ENCODE results near the gene PAM16. TPM values are rescaled to one million over a fixed set of nuclear protein-coding genes. Genes with fewer than 3 reads are reported as not detected.

PAM16 gene
- total RNA-seq, 1 experiment from 2014 or later: 104 TPM

DNA sequence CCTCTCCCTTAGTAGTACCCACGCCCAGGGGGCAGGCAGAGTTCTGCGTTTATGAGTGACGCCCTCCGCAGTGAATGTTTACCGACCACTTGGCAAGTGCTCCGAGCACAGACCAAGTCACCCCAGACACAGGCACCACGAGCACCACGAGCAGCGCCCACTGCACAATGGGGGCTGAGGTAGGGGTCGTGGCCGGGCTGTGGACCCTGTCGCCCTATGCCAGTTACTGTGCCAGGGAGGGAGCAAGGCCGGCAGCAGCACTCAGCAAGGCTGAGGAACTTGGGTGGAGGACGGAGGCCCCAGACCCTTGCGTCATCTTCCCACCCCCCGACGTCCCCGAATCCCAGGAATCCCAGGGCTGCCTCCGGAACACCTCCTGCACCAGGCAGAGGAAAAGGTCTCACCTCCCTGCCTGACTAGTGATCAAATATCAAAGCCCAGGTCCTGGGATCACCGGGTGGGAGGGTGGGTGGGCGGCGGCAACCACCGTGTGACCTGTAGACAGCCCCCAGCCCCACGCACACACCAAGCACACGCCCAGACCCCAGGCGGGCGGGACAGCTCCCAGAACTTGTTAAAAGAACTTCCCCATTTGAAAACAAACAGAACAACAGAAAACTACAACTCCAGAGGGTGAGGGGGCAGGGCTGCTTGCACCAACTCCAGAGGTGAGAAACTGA lies 25.9 kb upstream of the PAM16 start:
- peaks cover 75% of the 10 kb centered on the region for H3K4me1 ChIP-seq (ENCODE audit: control insufficient read depth, insufficient read depth, low read length)
- H3K4me3 ChIP-seq (ENCODE audit: low read depth in 2 of 2, low read length in 2 of 2): no peak overlapping the region
- in situ Hi-C loops (cut with HindIII; ENCODE audit: low pct_unique_long_range_greater_than_20kb, low sequenced_read_pairs) (no loop called here), intact Hi-C loops (cut with micrococcal nuclease; ENCODE audit: unreplicated experiment) (no loop called here)
- ChIA-PET CTCF (interaction anchor here (1.0 to 2.5 kb wide), 4 partner anchors 15 to 26 kb away, joined by 3 to 8 read pairs (median 4); no protein-coding TSS in a partner anchor), POLR2A (no interaction called here)
- TF ChIP-seq, protein P1, sequence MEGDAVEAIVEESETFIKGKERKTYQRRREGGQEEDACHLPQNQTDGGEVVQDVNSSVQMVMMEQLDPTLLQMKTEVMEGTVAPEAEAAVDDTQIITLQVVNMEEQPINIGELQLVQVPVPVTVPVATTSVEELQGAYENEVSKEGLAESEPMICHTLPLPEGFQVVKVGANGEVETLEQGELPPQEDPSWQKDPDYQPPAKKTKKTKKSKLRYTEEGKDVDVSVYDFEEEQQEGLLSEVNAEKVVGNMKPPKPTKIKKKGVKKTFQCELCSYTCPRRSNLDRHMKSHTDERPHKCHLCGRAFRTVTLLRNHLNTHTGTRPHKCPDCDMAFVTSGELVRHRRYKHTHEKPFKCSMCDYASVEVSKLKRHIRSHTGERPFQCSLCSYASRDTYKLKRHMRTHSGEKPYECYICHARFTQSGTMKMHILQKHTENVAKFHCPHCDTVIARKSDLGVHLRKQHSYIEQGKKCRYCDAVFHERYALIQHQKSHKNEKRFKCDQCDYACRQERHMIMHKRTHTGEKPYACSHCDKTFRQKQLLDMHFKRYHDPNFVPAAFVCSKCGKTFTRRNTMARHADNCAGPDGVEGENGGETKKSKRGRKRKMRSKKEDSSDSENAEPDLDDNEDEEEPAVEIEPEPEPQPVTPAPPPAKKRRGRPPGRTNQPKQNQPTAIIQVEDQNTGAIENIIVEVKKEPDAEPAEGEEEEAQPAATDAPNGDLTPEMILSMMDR (IDR thresholded peaks at IDR 0.05): no peak
- H3K9me3 ChIP-seq (ENCODE audit: control insufficient read depth, insufficient read depth, low read depth, low read length): no peaks in the 10 kb centered on the region
- ATAC-seq: no peak
- no peaks in the 10 kb centered on the region for H3K27me3 ChIP-seq (ENCODE audit: control insufficient read depth, insufficient read depth, low read length)
- H3K36me3 ChIP-seq (ENCODE audit: control insufficient read depth, insufficient read depth, low read length): no peaks in the 10 kb centered on the region
- BruUV-seq (replicated peaks): no TSS peak
- DNase-seq (ENCODE audit: low read depth, low spot score): no peak
- peak overlapping the region; percentile 82 for H3K27ac ChIP-seq (ENCODE audit: low read length)

DNA sequence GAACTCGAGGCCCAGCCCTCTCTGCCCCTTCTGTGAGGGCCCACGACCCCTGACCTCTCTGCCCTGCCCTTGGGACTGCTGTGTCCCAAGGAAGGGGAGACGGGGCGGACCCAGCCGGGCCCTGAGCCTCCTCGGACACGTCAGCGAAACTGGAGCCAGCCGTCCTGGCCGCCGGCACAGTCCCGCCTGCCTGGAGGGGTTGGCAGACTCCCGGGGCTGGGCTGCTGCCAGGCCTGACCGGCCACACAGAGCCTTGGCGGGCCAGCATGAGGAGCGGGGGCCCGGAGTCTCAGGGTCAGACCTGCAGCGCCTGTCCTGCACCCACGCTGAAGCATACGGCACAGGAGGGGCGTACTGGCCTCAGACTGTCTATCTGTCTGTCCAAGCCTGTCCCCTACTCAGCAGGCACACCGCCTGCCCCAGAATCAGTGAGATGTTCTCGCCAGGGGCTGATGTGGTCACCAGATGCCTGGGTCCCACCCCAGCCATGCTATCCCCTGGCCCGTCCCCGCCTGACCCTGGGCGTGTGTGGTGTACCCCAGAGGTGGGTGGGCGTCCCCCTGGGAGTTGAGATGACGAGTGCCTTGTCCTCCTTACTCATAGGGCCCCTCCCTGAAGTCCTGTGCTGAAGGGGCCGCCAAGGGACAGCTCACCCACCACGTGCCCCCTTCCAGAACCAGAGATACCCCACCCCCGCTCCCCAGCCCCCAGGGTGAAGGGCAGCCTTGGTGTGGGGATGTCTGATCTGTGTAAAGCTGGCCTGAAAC lies 25.2 kb upstream of the PAM16 start:
- ChIA-PET CTCF (interaction anchor here (1.4 to 2.5 kb wide), 2 partner anchors 17 to 26 kb away, joined by 4 to 8 read pairs; no protein-coding TSS in a partner anchor), POLR2A (no interaction called here)
- H3K36me3 ChIP-seq (ENCODE audit: control insufficient read depth, insufficient read depth, low read length): no peaks in the 10 kb centered on the region
- peaks cover 77% of the 10 kb centered on the region for H3K4me1 ChIP-seq (ENCODE audit: control insufficient read depth, insufficient read depth, low read length)
- no peak for DNase-seq (ENCODE audit: low read depth, low spot score)
- no TSS peak for BruUV-seq (replicated peaks)
- H3K9me3 ChIP-seq (ENCODE audit: control insufficient read depth, insufficient read depth, low read depth, low read length): no peaks in the 10 kb centered on the region
- H3K27ac ChIP-seq (ENCODE audit: low read length): peak overlapping the region; percentile 82
- intact Hi-C loops (cut with micrococcal nuclease; ENCODE audit: unreplicated experiment): no loop called here
- H3K4me3 ChIP-seq (ENCODE audit: low read depth in 2 of 2, low read length in 2 of 2): peak overlapping the region in 1 of 2 experiments; percentile 8; a peak in 1 of 4 replicates
- ATAC-seq: peak; percentile 50
- TF ChIP-seq, protein P1 (IDR thresholded peaks at IDR 0.05): no peak
- peak; percentile 49 for TF ChIP-seq POLR2AphosphoS5 (IDR thresholded peaks at IDR 0.05; ENCODE audit: low read depth, low read length)
- in situ Hi-C loops (cut with HindIII; ENCODE audit: low pct_unique_long_range_greater_than_20kb, low sequenced_read_pairs): no loop called here
- H3K27me3 ChIP-seq (ENCODE audit: control insufficient read depth, insufficient read depth, low read length): no peaks in the 10 kb centered on the region

DNA sequence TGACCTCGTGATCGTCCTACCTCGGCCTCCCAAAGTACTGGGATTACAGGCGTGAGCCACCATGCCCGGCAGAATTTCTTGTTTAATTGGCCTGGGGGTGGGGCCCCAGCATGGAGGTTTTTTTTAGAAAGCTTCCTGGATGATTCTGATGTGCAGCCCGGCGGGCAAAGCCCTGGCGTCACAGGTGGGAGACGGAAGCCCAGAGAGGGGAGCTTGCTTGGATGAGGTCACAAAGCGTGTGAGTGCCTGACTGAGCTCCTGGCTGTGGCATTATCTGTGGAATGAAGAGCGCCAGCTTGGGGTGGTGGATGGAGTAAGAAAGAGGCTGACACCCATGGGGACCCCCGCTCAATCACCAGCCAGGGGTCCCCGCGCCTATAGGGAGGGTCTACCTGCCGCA lies 24.6 kb upstream of the PAM16 start:
- BruUV-seq (replicated peaks): no TSS peak
- in situ Hi-C loops (cut with HindIII; ENCODE audit: low pct_unique_long_range_greater_than_20kb, low sequenced_read_pairs): no loop called here
- peak; percentile 3; the same call in 1 of the 2 replicates for ATAC-seq
- no peaks in the 10 kb centered on the region for H3K9me3 ChIP-seq (ENCODE audit: control insufficient read depth, insufficient read depth, low read depth, low read length)
- H3K27ac ChIP-seq (ENCODE audit: low read length): peak overlapping the region; percentile 82
- TF ChIP-seq, protein P1 (IDR thresholded peaks at IDR 0.05): no peak
- TF ChIP-seq POLR2AphosphoS5 (IDR thresholded peaks at IDR 0.05; ENCODE audit: low read depth, low read length) (no peak), SIN3A (IDR thresholded peaks at IDR 0.05; ENCODE audit: borderline replicate concordance, insufficient read depth, low read depth, low read length) (no peak), TCF7L2 (IDR thresholded peaks at IDR 0.05; ENCODE audit: low read depth, low read length) (no peak), REST (IDR thresholded peaks at IDR 0.05; ENCODE audit: insufficient read depth in 1 of 2, low read depth in 2 of 2, low read length in 1 of 2) (no peak)
- no peaks in the 10 kb centered on the region for H3K27me3 ChIP-seq (ENCODE audit: control insufficient read depth, insufficient read depth, low read length)
- H3K4me3 ChIP-seq (ENCODE audit: low read depth in 2 of 2, low read length in 2 of 2): peak overlapping the region in 1 of 2 experiments; percentile 8; a peak in 1 of 4 replicates
- DNase-seq (ENCODE audit: low read depth, low spot score): no peak
- CTCF ChIA-PET: interaction anchor here (0.6 to 1.4 kb wide), 2 partner anchors 16 to 42 kb away, joined by 3 to 5 read pairs; no protein-coding TSS in a partner anchor
- peaks cover 81% of the 10 kb centered on the region for H3K4me1 ChIP-seq (ENCODE audit: control insufficient read depth, insufficient read depth, low read length)
- intact Hi-C loops (cut with micrococcal nuclease; ENCODE audit: unreplicated experiment): no loop called here
- POLR2A ChIA-PET: no interaction called here
- H3K36me3 ChIP-seq (ENCODE audit: control insufficient read depth, insufficient read depth, low read length): no peaks in the 10 kb centered on the region

All from Panc1 (cell line).